ENCODE results near the gene IGFALS. TPM values are rescaled to one million over a fixed set of nuclear protein-coding genes. Genes with fewer than 3 reads are reported as not detected.

Gene IGFALS
- polyA plus RNA-seq, 1 donor from 2014 or later: 1.2 TPM

- Histone ChIP-seq H3K9ac (ENCODE audit: low read length) (peak overlapping the region; percentile 84), H3K79me2 (replicated peaks; ENCODE audit: insufficient read depth, low read length) (peaks cover 9% of the 10 kb centered on the region), H3K9me2 (ENCODE audit: insufficient read depth, low read length) (no peaks in the 10 kb centered on the region), H4K20me1 (ENCODE audit: insufficient read depth) (peaks cover 14% of the 10 kb centered on the region), H3K27me3 (ENCODE audit: insufficient read depth, low read depth, low read length) (no peaks in the 10 kb centered on the region), H3K4me2 (ENCODE audit: low read length) (no peak overlapping the region), H3K4me3 (ENCODE audit: low read length) (peak overlapping the region; percentile 98), H2AFZ (ENCODE audit: low read depth, low read length) (no peak overlapping the region), H3K9me3 (ENCODE audit: low read length) (no peaks in the 10 kb centered on the region), H3K27ac (ENCODE audit: low read length) (no peak overlapping the region), H3K36me3 (ENCODE audit: insufficient read depth, low read length) (no peaks in the 10 kb centered on the region), H3F3A (ENCODE audit: insufficient read depth, low read length, poor library complexity, severe bottlenecking) (no peaks in the 10 kb centered on the region)
- TF ChIP-seq POLR2AphosphoS5 (IDR thresholded peaks at IDR 0.05): no peak
- TF ChIP-seq CTCF (IDR thresholded peaks at IDR 0.05; ENCODE audit: poor library complexity, severe bottlenecking): no peak
- no peak for TF ChIP-seq MXI1 (conservative IDR thresholded peaks at IDR 0.05; ENCODE audit: poor library complexity, severe bottlenecking)
- no peak for TF ChIP-seq RAD21 (conservative IDR thresholded peaks at IDR 0.05)
- TF ChIP-seq REST (IDR thresholded peaks at IDR 0.05; ENCODE audit: borderline replicate concordance): no peak
- no peak for TF ChIP-seq TAF1 (IDR thresholded peaks at IDR 0.05; ENCODE audit: low read depth)
- TF ChIP-seq SMC3 (conservative IDR thresholded peaks at IDR 0.05; ENCODE audit: poor library complexity): no peak
- TF ChIP-seq EP300 (conservative IDR thresholded peaks at IDR 0.05; ENCODE audit: poor library complexity, severe bottlenecking): no peak
- TF ChIP-seq EZH2 (IDR thresholded peaks at IDR 0.05; ENCODE audit: borderline replicate concordance, insufficient read depth, low read length, poor library complexity, severe bottlenecking): no peak
Observed at GRCh38 chr16:1774448-1774780, 19.1 kb downstream of the IGFALS start.

GRCh38 chr16:1773703-1774447 lies 19.6 kb downstream of the IGFALS start:
- Histone ChIP-seq H3K79me2 (replicated peaks; ENCODE audit: insufficient read depth, low read length) (peaks cover 9% of the 10 kb centered on the region), H3K4me2 (ENCODE audit: low read length) (peak overlapping the region; percentile 89), H3K27me3 (ENCODE audit: insufficient read depth, low read depth, low read length) (no peaks in the 10 kb centered on the region), H3K9ac (ENCODE audit: low read length) (peak overlapping the region; percentile 84), H3K9me2 (ENCODE audit: insufficient read depth, low read length) (no peaks in the 10 kb centered on the region), H3F3A (ENCODE audit: insufficient read depth, low read length, poor library complexity, severe bottlenecking) (no peaks in the 10 kb centered on the region), H3K4me3 (ENCODE audit: low read length) (peak overlapping the region; percentile 98), H3K9me3 (ENCODE audit: low read length) (no peaks in the 10 kb centered on the region), H4K20me1 (ENCODE audit: insufficient read depth) (peaks cover 10% of the 10 kb centered on the region), H2AFZ (ENCODE audit: low read depth, low read length) (peak overlapping the region; percentile 8), H3K27ac (ENCODE audit: low read length) (peak overlapping the region; percentile 74), H3K36me3 (ENCODE audit: insufficient read depth, low read length) (no peaks in the 10 kb centered on the region)
- TF ChIP-seq EP300 (conservative IDR thresholded peaks at IDR 0.05; ENCODE audit: poor library complexity, severe bottlenecking): no peak
- TF ChIP-seq CTCF (IDR thresholded peaks at IDR 0.05; ENCODE audit: poor library complexity, severe bottlenecking): peak; percentile 47
- TF ChIP-seq TAF1 (IDR thresholded peaks at IDR 0.05; ENCODE audit: low read depth): no peak
- no peak for TF ChIP-seq SMC3 (conservative IDR thresholded peaks at IDR 0.05; ENCODE audit: poor library complexity)

Data from neural cell (in vitro differentiated cells).